Lung (tissue), 12 donors: Measurements from ENCODE around the gene ABCA7. TPM values are rescaled to one million over a fixed set of nuclear protein-coding genes. Genes with fewer than 3 reads are reported as not detected.

Experiments used
- ATAC-seq: fragments of 200-7000 bp; cut with Tn5 transposase; one replicate; pipeline ENCODE4 v1.9.1; 2020; ENCODE audit warnings: moderate number of reproducible peaks; ENCODE audit not compliant: insufficient read depth, low FRiP score
- DNase-seq, 3 donors: peaks; one replicate each; pipeline ENCODE4 v3.0.0-alpha.2; 2013 to 2017
- H3K27ac ChIP-seq, 2 donors: one replicate each; pipeline ENCODE4 v1.5.1; 2013; ENCODE audit warnings: mild to moderate bottlenecking in 2 of 2, moderate library complexity in 2 of 2, control low read depth in 1 of 2, inconsistent platforms in 1 of 2, low read depth in 1 of 2, low read length in 1 of 2
- H3K27me3 ChIP-seq, 3 donors: one replicate each; pipeline ENCODE4 v1.5.1; 2013; ENCODE audit warnings: low read length in 2 of 3; ENCODE audit not compliant: control insufficient read depth in 3 of 3, insufficient read depth in 3 of 3
- H3K36me3 ChIP-seq, 4 donors: one replicate each; pipeline ENCODE4 v1.5.1; 2013; ENCODE audit warnings: low read length in 4 of 4, mild to moderate bottlenecking in 1 of 4, moderate library complexity in 1 of 4; ENCODE audit not compliant: control insufficient read depth in 4 of 4, insufficient read depth in 4 of 4
- H3K4me1 ChIP-seq, 5 donors: one replicate each; pipeline ENCODE4 v1.5.1; 2013; ENCODE audit warnings: low read length in 5 of 5, mild to moderate bottlenecking in 2 of 5, moderate library complexity in 1 of 5; ENCODE audit not compliant: control insufficient read depth in 5 of 5, insufficient read depth in 5 of 5
- H3K4me3 ChIP-seq: one replicate; pipeline ENCODE4 v1.5.1; 2013; ENCODE audit warnings: mild to moderate bottlenecking, control low read depth, moderate library complexity
- H3K9ac ChIP-seq, 2 donors: one replicate each; pipeline ENCODE4 v1.5.1; 2013; ENCODE audit warnings: low read length in 2 of 2, control low read depth in 1 of 2; ENCODE audit not compliant: insufficient read depth in 1 of 2
- H3K9me3 ChIP-seq, 4 donors: one replicate each; pipeline ENCODE4 v1.5.1; 2013; ENCODE audit warnings: low read length in 3 of 4, mild to moderate bottlenecking in 1 of 4, moderate library complexity in 1 of 4; ENCODE audit not compliant: control insufficient read depth in 4 of 4, insufficient read depth in 3 of 4
- WGBS, 2 donors: extraction: QIAGEN DNeasy Blood & Tissue Kit; methylation state at CpG; one replicate each; pipeline ENCODE4 v1.1.7; 2013; 5-methylcytosine and 5-hydroxymethylcytosine counted together
- polyA plus RNA-seq, 2 donors: library from polyadenylated mRNA; stranded (reverse); fragments of 200-250 nt; gene quantifications; one replicate each; pipeline ENCODE4 v1.2.1, GENCODE V29; 2013
- total RNA-seq, 2 donors: library from RNA; depleted of rRNA in 1 of 2; stranded (reverse); fragments of >200 nt in 1 of 2; gene quantifications; one replicate each; pipeline ENCODE4 v1.2.1, GENCODE V29; 2014 to 2021
- TF ChIP-seq, protein P1 (sequence below): IDR thresholded peaks from 2 replicates; pipeline ENCODE4 v1.5.1; 2012; ENCODE audit warnings: mild to moderate bottlenecking; ENCODE audit errors: control extremely low read depth, extremely low read depth
- donor health status: control.
- donor health status: control.
- donor health status: Bipolar disorder and iron deficiency.
- donor health status: healthy.
- donor health status: DM: yes; HTN: yes; CAD: no.

Gene ABCA7
- total and polyA plus RNA-seq, 4 donors = 20.1 to 54.4 (median 41.7) TPM

DNA sequence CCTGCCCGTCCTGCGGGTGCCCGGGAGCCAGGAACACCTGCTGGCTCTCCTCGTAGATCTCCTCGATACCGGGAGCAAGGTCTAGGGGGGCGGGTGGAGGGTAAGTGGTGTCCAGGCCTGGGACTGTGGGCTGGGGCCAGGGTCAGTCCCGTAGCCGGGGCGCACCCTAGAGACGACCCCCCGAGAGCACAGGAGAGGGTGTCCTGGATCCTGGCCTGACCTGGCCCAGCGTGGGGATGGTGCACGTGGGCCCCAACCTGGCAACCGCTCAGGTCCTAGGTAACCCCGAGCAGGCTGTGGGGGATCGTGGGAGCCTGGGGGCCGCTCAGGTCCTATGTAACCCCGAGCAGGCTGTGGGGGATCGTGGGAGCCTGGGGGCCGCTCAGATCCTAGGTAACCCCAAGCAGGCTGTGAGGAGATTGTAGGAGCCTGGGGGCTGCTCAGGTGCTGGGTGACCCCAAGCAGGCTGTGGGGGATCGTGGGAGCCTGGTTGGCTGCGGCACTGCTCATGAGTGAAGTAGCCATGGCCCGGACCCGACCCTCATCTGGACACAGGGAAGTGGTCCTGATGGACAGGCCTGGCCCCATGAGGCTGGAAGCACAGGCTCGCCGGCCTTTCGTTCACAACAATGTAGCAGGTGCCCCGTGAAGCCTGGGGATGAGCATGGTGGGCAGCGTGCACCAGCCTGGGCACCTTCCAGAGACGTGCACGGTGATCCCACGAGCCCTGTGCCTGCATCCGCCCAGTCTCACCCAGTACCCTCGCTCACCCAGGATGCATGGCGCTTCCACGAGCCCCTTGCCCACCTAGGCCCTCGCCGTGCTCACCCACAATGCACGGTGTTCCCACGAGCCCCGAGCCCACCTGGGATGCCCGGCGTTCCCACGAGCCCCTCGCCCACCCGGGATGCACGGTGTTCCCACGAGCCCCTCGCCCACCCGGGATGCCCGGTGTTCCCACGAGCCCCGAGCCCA is 70.1 kb downstream of the ABCA7 start:
- Histone ChIP-seq H3K36me3 (peaks cover 3 to 84% (median 9%) of the 10 kb centered on the region in 4 donors), H3K27ac (no peak overlapping the region), H3K9me3 (peaks cover 0 to 2% (median 0%) of the 10 kb centered on the region in 4 donors), H3K9ac (no peak overlapping the region), H3K4me1 (peaks cover 0 to 27% (median 6%) of the 10 kb centered on the region in 5 donors), H3K4me3 (no peak overlapping the region), H3K27me3 (no peaks in the 10 kb centered on the region)
- TF ChIP-seq, protein P1, sequence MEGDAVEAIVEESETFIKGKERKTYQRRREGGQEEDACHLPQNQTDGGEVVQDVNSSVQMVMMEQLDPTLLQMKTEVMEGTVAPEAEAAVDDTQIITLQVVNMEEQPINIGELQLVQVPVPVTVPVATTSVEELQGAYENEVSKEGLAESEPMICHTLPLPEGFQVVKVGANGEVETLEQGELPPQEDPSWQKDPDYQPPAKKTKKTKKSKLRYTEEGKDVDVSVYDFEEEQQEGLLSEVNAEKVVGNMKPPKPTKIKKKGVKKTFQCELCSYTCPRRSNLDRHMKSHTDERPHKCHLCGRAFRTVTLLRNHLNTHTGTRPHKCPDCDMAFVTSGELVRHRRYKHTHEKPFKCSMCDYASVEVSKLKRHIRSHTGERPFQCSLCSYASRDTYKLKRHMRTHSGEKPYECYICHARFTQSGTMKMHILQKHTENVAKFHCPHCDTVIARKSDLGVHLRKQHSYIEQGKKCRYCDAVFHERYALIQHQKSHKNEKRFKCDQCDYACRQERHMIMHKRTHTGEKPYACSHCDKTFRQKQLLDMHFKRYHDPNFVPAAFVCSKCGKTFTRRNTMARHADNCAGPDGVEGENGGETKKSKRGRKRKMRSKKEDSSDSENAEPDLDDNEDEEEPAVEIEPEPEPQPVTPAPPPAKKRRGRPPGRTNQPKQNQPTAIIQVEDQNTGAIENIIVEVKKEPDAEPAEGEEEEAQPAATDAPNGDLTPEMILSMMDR = no peak
- 96% methylated on average over 54 of the region's 54 CpGs for WGBS, 2 donors
- no peak for ATAC-seq
- DNase-seq = no peak

DNA sequence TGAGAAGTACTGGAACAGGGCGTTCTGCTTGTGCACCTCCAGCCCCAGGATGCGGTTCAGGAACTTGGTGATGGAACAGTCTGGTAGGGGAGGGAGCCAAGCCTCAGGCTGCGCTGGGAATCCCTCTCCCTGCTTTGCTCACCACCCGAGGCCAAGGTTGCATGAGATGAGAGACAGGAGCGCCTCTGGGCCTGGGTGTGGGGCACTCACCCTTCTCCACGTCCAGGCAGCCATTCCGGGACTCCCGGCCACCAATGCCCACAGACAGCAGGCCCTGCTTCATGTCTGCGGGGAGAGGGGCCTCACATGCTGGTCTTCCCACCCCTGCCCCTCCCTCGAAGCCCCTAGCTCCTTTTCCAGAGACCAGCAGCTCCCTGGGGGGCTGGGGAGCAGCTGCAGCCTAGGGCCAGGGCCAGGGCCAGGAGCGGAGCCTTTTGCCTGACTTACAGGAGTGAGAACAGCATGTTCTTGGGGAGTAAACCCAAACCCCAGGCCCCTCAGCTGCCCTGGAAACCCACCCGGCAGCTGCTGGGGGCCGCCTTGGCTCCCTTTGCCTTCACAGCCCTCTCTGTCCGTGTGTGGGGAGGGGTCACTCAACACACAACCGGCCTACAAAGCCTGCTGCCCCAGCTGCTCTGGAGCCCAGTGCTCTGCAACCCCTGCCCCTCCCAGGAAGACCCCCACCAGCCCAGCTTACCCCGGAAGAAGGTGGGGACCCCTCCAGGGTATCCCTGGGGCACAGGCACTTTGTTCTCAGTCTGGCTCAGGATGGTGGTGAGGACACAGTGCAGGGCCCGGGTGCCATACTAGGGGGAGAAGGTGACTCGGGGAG is 71.1 kb downstream of the ABCA7 start:
- H3K9ac ChIP-seq = no peak overlapping the region
- 91 to 94% methylated on average over 18 of the region's 18 CpGs for WGBS, 2 donors
- H3K36me3 ChIP-seq = peaks cover 3 to 82% (median 8%) of the 10 kb centered on the region in 4 donors
- DNase-seq = no peak
- no peak for ATAC-seq
- no peak overlapping the region for H3K4me3 ChIP-seq
- peak overlapping the region in 1 of 2 donors; percentile 11 for H3K27ac ChIP-seq
- H3K9me3 ChIP-seq = peaks cover 0 to 2% (median 0%) of the 10 kb centered on the region in 4 donors
- H3K27me3 ChIP-seq = no peaks in the 10 kb centered on the region
- H3K4me1 ChIP-seq = peaks cover 0 to 18% (median 6%) of the 10 kb centered on the region in 5 donors
- TF ChIP-seq, protein P1 = no peak

DNA sequence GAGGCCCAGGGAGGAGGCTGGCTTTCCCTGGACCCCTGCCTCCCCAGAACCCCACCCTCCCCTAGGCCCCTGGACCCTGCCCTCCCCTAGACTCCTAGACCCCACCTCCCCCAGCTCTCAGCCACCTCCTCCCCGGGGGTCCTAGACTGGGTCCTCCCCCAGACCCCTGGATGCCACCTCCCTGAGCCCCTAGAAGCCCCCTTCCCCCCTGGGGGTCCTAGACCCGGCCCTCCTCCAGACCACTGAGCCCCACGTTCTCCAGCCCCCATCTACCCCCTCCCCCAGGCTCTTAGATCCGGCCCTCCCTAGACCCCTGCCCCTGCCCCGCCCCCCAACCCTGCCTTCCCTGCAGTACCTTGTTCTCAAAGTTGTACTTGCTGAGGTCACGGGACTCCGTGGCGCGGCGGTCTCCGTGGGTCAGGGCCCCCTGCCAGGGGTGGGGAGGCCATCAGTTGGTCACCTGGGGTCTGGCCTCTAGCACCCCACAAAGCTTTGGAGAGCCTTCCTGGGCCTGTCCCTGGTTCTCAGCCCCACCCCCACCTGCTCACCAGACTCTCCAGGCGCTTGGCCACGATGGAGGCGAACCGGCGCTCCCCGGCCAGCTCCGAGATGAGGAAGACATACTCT is 71.8 kb downstream of the ABCA7 start:
- H3K27me3 ChIP-seq = no peaks in the 10 kb centered on the region
- ATAC-seq (no peak), DNase-seq (peak in 1 of 3 donors; percentile 49)
- no peak overlapping the region for H3K9ac ChIP-seq
- H3K27ac ChIP-seq = no peak overlapping the region
- 81 to 93% methylated on average over 18 of the region's 18 CpGs for WGBS, 2 donors
- peaks cover 3 to 82% (median 6%) of the 10 kb centered on the region in 4 donors for H3K36me3 ChIP-seq
- H3K4me3 ChIP-seq = no peak overlapping the region
- TF ChIP-seq, protein P1 = no peak
- H3K9me3 ChIP-seq = no peaks in the 10 kb centered on the region
- peaks cover 0 to 12% (median 6%) of the 10 kb centered on the region in 5 donors for H3K4me1 ChIP-seq
